ENCODE data around the gene PLCB4.

Gene PLCB4

DNA sequence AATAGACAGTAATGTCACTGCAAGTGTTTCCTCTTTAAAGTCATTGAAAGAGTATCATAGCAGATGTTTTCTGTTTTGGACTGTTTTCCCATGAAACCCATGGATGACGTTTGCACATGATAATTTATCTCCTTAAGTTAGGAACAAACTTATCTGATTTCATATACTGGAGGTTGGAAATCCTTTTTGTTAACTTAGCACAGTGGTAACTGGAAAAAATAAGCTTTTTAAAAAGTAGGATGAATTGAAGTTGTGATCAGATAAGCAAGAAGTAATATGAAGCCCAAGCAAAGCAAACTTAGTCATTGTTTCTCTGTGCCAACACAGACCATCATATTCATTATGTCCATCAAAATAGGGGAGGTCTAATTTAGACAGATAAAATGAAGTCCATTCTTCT, 61.6 kb downstream of the PLCB4 start:
- DNase-seq (ENCODE audit: insufficient read length, low spot score) (no peak), FAIRE-seq (no peak)
- TF ChIP-seq POLR2A (IDR thresholded peaks at IDR 0.05; ENCODE audit: low read depth, low read length) (no peak), POU2F2 (IDR thresholded peaks at IDR 0.05; ENCODE audit: low read depth, low read length) (no peak), POLR2AphosphoS5 (IDR thresholded peaks at IDR 0.05; ENCODE audit: low read depth, low read length) (no peak), TAF1 (IDR thresholded peaks at IDR 0.05; ENCODE audit: low read depth, low read length) (no peak), PAX5 (IDR thresholded peaks at IDR 0.05; ENCODE audit: insufficient read depth, low read length, severe bottlenecking) (no peak), SPI1 (IDR thresholded peaks at IDR 0.05; ENCODE audit: low read depth, low read length) (no peak)

DNA sequence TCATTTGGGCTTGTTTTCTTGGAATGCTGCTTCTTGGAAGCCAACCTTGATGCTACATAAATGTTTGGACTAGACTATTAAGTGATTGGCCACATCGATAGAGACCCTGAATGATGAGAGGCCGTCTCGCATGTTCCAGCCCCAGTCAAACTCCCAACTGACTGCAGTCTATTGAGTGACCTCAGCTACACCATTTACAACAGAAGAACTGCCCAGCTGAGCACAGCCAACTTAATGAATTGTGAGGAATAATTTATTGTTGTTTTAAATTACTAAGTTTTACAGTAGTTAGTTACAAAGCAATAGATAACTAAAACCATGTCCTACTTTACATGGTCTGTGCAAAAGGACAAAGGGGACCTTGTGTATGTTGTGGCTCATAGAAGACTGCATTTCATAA, 63.0 kb downstream of the PLCB4 start:
- no peak for FAIRE-seq
- TF ChIP-seq SPI1 (IDR thresholded peaks at IDR 0.05; ENCODE audit: low read depth, low read length), result no peak
- no peak for TF ChIP-seq TAF1 (IDR thresholded peaks at IDR 0.05; ENCODE audit: low read depth, low read length)
- TF ChIP-seq POLR2A (IDR thresholded peaks at IDR 0.05; ENCODE audit: low read depth, low read length), result no peak
- no peak for TF ChIP-seq POU2F2 (IDR thresholded peaks at IDR 0.05; ENCODE audit: low read depth, low read length)
- TF ChIP-seq PAX5 (IDR thresholded peaks at IDR 0.05; ENCODE audit: insufficient read depth, low read length, severe bottlenecking), result no peak
- no peak for TF ChIP-seq POLR2AphosphoS5 (IDR thresholded peaks at IDR 0.05; ENCODE audit: low read depth, low read length)
- DNase-seq (ENCODE audit: insufficient read length, low spot score), result no peak

DNA sequence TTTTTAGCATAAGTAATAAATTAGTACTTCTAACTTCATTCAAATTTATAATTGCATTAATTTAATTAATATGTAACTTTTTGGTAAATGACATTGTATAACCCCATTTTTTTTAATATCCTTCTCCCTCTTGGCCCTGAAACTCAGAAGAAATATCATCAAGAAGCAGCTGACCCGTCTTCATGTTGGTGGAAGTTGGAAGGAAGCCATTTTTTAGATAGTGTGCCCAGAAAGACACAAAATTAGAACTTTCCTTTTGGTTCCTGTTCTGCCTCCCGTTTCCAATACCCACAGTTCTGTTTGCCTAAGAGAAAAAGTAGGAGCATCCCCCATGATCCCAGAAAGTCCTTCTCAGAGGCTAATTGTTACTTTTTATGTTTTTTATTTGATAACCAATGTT, 65.5 kb downstream of the PLCB4 start:
- TF ChIP-seq PAX5 (IDR thresholded peaks at IDR 0.05; ENCODE audit: insufficient read depth, low read length, severe bottlenecking), result no peak
- no peak for TF ChIP-seq TAF1 (IDR thresholded peaks at IDR 0.05; ENCODE audit: low read depth, low read length)
- TF ChIP-seq POLR2AphosphoS5 (IDR thresholded peaks at IDR 0.05; ENCODE audit: low read depth, low read length), result no peak
- FAIRE-seq, result no peak
- no peak for DNase-seq (ENCODE audit: insufficient read length, low spot score)

DNA sequence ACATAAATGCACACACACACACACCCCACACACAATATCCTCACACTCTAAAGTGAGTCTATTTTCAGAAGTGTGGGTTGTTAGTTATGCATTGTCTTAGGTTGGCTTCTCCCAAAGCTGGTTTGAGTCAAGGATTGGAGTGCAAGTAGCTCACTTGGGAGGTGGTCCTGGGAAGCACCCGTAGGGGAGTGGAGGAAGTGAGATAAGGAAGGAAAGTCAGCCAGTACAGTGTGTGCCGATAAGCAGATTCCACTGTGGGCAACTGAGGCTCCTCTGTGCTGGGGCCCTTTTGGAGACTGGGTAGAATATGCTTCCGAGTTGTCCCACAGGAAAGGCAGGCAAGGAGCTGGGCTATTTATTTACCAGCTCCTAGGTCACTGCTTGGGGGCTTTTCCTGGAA, 67.2 kb downstream of the PLCB4 start:
- TF ChIP-seq PAX5 (IDR thresholded peaks at IDR 0.05; ENCODE audit: insufficient read depth, low read length, severe bottlenecking) (no peak), SPI1 (IDR thresholded peaks at IDR 0.05; ENCODE audit: low read depth, low read length) (no peak)
- FAIRE-seq, result no peak
- no peak for DNase-seq (ENCODE audit: insufficient read length, low spot score)

DNA sequence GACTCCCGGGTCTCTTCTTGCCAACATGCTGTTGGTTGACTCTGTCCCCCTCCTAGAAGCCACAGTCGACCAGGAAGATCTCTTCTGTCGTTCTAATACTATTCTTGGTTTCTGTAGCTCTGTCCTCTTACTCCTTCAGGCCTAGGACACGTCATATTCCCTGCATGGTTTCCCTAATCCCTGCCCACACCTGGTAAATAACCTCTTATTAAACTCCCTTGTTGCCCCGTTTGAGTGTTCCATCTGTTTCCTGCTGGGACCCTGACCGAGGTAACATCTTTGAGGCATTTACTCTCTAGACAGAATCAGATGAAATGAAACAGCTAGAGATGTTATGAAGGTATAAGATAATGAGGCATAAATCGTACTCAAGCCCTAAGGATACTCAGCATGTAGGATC, 68.1 kb downstream of the PLCB4 start:
- FAIRE-seq (no peak), DNase-seq (ENCODE audit: insufficient read length, low spot score) (no peak)
- TF ChIP-seq PAX5 (IDR thresholded peaks at IDR 0.05; ENCODE audit: insufficient read depth, low read length, severe bottlenecking), result no peak
- TF ChIP-seq POU2F2 (IDR thresholded peaks at IDR 0.05; ENCODE audit: low read depth, low read length), result no peak
- no peak for TF ChIP-seq SPI1 (IDR thresholded peaks at IDR 0.05; ENCODE audit: low read depth, low read length)
- no peak for TF ChIP-seq POLR2AphosphoS5 (IDR thresholded peaks at IDR 0.05; ENCODE audit: low read depth, low read length)
- no peak for TF ChIP-seq TAF1 (IDR thresholded peaks at IDR 0.05; ENCODE audit: low read depth, low read length)
- TF ChIP-seq POLR2A (IDR thresholded peaks at IDR 0.05; ENCODE audit: low read depth, low read length), result no peak

DNA sequence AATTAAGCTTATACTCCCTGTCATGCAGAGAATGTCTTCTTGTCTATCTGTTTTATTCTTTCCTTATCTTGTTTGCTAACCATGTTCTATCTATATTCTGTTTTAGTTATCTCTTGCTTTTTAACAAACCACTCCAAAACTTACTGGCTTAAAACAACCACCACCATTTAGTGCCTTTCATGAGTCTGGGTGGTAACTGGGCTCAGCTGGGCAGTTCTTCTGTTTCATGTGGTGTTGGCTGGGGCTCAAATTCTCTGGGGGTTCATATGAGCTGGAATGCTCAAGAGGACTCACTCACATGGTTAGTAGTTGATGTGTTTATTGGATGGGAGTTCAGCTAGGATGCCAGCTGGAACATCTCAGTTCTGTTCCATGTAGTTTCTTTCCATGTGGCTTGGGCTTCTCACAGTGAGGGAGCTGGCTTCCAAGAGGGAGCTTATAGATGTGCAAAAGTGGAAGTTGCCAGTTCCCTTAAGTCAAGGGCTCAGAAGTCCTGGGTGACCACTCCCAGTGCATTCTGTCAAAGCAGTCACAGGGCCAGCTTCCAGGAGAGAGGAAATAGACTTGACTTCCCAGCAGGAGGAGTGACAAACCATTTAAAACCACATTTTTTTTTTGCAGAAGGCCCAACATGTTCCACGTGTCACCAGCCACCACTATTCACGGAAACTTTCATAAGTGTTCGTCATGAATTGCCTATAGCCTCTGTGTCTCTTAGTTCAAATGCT, 70.4 kb downstream of the PLCB4 start:
- TF ChIP-seq PAX5 (IDR thresholded peaks at IDR 0.05; ENCODE audit: insufficient read depth, low read length, severe bottlenecking), result no peak
- TF ChIP-seq TAF1 (IDR thresholded peaks at IDR 0.05; ENCODE audit: low read depth, low read length), result no peak
- TF ChIP-seq POLR2A (IDR thresholded peaks at IDR 0.05; ENCODE audit: low read depth, low read length), result no peak
- TF ChIP-seq POLR2AphosphoS5 (IDR thresholded peaks at IDR 0.05; ENCODE audit: low read depth, low read length), result no peak
- TF ChIP-seq POU2F2 (IDR thresholded peaks at IDR 0.05; ENCODE audit: low read depth, low read length), result no peak
- no peak for TF ChIP-seq SPI1 (IDR thresholded peaks at IDR 0.05; ENCODE audit: low read depth, low read length)
- no peak for DNase-seq (ENCODE audit: insufficient read length, low spot score)

DNA sequence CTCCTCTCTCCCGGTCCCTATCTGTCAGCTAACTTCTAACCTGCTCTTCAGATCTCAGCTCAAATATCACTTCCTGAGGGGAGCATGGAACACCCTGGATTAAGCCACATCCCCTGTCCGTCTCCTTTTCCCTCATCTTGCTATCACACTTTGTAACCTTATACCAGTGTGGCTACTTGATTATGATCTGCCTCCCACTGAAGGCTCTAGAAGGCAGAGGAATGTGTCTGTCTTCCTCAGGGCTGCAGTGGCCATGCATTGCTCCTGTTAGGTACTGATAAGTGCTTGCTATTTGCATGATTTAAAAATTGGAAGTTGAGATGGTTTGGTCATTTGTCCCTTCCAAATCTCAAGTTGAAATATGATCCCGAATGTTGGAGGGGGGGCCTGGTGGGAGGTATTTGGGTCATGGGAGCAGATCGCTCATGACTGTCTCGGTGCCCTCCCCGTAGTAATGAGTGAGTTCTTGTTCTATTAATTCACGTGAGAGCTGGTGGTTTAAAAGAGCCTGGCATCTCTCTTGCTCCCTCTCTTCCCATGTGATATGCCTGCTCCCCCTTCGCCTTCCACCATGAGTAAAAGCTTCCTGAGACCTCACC, 71.4 kb downstream of the PLCB4 start:
- TF ChIP-seq POU2F2 (IDR thresholded peaks at IDR 0.05; ENCODE audit: low read depth, low read length) (no peak), POLR2A (IDR thresholded peaks at IDR 0.05; ENCODE audit: low read depth, low read length) (no peak), TAF1 (IDR thresholded peaks at IDR 0.05; ENCODE audit: low read depth, low read length) (no peak), SPI1 (IDR thresholded peaks at IDR 0.05; ENCODE audit: low read depth, low read length) (no peak), POLR2AphosphoS5 (IDR thresholded peaks at IDR 0.05; ENCODE audit: low read depth, low read length) (no peak), PAX5 (IDR thresholded peaks at IDR 0.05; ENCODE audit: insufficient read depth, low read length, severe bottlenecking) (no peak)
- DNase-seq (ENCODE audit: insufficient read length, low spot score) (no peak), FAIRE-seq (no peak)

More for the DNA sequence above, 70.4 kb downstream of the PLCB4 start:
- FAIRE-seq, result no peak

DNA sequence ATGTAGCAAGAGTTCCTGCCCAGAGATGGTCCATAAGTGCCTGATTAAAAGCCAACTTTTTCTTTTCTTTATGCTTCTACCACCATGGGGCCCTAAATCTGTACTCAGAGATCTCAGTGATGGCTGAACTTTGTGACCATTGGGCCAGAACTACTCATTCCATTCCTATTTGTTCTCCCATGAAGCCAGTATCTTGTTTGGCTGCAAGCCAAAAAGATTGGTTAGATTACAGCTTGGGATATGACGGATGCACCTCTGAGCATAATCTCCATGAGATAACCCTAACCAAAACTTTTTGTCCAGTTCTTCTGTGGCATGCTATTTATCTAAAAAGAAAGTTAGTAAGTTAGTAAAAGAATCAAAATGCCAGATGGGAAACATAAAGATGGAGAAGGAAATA, 72.2 kb downstream of the PLCB4 start:
- TF ChIP-seq POLR2AphosphoS5 (IDR thresholded peaks at IDR 0.05; ENCODE audit: low read depth, low read length) (no peak), POLR2A (IDR thresholded peaks at IDR 0.05; ENCODE audit: low read depth, low read length) (no peak), SPI1 (IDR thresholded peaks at IDR 0.05; ENCODE audit: low read depth, low read length) (no peak), PAX5 (IDR thresholded peaks at IDR 0.05; ENCODE audit: insufficient read depth, low read length, severe bottlenecking) (no peak), POU2F2 (IDR thresholded peaks at IDR 0.05; ENCODE audit: low read depth, low read length) (no peak), TAF1 (IDR thresholded peaks at IDR 0.05; ENCODE audit: low read depth, low read length) (no peak)
- FAIRE-seq (no peak), DNase-seq (ENCODE audit: insufficient read length, low spot score) (no peak)

DNA sequence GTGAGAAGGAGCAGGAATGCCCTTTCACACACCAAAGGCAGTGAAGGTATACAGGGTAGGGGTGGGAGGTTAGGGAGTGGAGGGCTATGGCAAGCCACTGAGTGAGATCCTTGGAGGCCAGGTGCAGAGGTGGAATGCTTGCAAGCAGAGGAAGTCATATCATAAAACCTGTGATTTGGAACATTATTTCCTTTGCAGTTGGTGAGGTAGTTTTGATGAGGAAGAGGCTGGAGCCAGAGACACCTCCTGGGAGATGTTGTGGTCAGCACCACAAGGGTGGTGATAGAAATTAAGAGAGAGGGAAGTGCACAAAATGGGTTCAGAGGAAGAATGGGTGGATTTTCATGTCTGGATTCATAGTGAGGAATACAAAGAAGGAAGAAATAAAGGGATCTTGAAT, 73.0 kb downstream of the PLCB4 start:
- no peak for TF ChIP-seq POU2F2 (IDR thresholded peaks at IDR 0.05; ENCODE audit: low read depth, low read length)
- TF ChIP-seq POLR2A (IDR thresholded peaks at IDR 0.05; ENCODE audit: low read depth, low read length), result no peak
- TF ChIP-seq SPI1 (IDR thresholded peaks at IDR 0.05; ENCODE audit: low read depth, low read length), result no peak
- no peak for TF ChIP-seq PAX5 (IDR thresholded peaks at IDR 0.05; ENCODE audit: insufficient read depth, low read length, severe bottlenecking)
- no peak for TF ChIP-seq POLR2AphosphoS5 (IDR thresholded peaks at IDR 0.05; ENCODE audit: low read depth, low read length)
- no peak for TF ChIP-seq TAF1 (IDR thresholded peaks at IDR 0.05; ENCODE audit: low read depth, low read length)
- FAIRE-seq (no peak), DNase-seq (ENCODE audit: insufficient read length, low spot score) (no peak)

DNA sequence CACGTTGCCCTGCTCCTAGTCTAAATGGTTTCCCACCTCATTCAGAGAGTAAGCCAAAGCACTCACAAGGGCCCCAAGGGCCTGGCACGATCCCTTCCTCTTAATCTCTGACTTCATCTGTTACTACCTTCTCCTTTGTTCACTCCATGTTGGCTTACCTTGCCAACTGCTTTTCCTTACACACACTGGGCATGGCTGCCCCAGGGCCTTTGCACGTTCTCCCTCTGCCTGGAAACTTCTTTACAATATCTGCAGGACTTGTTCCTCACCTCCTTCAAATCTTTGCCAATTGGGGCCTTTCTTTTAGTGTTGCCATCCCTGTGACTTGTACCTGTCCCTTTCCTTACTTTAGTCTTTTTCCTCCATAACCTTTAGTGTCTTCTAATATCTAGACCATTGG, 73.9 kb downstream of the PLCB4 start:
- FAIRE-seq (no peak), DNase-seq (ENCODE audit: insufficient read length, low spot score) (no peak)
- no peak for TF ChIP-seq PAX5 (IDR thresholded peaks at IDR 0.05; ENCODE audit: insufficient read depth, low read length, severe bottlenecking)
- no peak for TF ChIP-seq POLR2AphosphoS5 (IDR thresholded peaks at IDR 0.05; ENCODE audit: low read depth, low read length)
